GM19099 (cell line): ENCODE results near the gene FGD2.

ENCODE experiments used
- POLR2A ChIP-seq: IDR thresholded peaks from 3 replicates; pipeline ENCODE4 v1.6.1; 2011; ENCODE audit warnings: low read depth; ENCODE audit not compliant: insufficient read length; ENCODE audit errors: extremely low read depth

Gene FGD2, protein sequence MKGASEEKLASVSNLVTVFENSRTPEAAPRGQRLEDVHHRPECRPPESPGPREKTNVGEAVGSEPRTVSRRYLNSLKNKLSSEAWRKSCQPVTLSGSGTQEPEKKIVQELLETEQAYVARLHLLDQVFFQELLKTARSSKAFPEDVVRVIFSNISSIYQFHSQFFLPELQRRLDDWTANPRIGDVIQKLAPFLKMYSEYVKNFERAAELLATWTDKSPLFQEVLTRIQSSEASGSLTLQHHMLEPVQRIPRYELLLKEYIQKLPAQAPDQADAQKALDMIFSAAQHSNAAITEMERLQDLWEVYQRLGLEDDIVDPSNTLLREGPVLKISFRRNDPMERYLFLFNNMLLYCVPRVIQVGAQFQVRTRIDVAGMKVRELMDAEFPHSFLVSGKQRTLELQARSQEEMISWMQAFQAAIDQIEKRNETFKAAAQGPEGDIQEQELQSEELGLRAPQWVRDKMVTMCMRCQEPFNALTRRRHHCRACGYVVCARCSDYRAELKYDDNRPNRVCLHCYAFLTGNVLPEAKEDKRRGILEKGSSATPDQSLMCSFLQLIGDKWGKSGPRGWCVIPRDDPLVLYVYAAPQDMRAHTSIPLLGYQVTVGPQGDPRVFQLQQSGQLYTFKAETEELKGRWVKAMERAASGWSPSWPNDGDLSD

GRCh38 chr6:37005061-37005810, at the start of gene FGD2:
TSS of gene FGD2 (plus strand) at chr6:37005655. CDS start at chr6:37005818, 163 bp downstream.
- peak; percentile 76 for TF ChIP-seq POLR2A

- no peak for TF ChIP-seq POLR2A
Measured at GRCh38 chr6:36955671-36956445, 49.6 kb upstream of the FGD2 start.

DNA sequence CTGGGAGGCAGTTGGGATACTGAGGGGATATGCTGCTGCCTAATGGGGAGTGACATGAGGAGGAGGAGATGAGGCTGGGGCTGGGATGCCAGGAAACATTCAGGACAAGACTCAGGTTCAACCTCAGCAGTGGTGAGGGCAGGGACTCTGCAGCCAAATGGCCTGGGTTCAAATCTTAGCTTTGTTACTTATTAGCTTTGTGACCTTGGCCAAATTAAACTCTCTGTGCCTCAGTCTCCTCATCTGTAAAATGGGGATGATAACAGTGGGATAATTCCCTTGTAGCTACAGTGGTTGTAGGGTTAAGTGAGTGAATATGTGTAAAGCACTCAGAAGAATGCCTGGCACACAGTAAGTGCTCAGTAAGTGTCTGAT, 49.0 kb upstream of the FGD2 start:
- TF ChIP-seq POLR2A: no peak

GRCh38 chr6:36957773-36958271, 47.6 kb upstream of the FGD2 start:
- TF ChIP-seq POLR2A: no peak

- TF ChIP-seq POLR2A: no peak
Measured at GRCh38 chr6:36958775-36959554, 46.5 kb upstream of the FGD2 start.

- TF ChIP-seq POLR2A: no peak
Measured at GRCh38 chr6:36959555-36960250, 45.8 kb upstream of the FGD2 start.

- no peak for TF ChIP-seq POLR2A
Measured at GRCh38 chr6:36961441-36962435, 43.7 kb upstream of the FGD2 start.

DNA sequence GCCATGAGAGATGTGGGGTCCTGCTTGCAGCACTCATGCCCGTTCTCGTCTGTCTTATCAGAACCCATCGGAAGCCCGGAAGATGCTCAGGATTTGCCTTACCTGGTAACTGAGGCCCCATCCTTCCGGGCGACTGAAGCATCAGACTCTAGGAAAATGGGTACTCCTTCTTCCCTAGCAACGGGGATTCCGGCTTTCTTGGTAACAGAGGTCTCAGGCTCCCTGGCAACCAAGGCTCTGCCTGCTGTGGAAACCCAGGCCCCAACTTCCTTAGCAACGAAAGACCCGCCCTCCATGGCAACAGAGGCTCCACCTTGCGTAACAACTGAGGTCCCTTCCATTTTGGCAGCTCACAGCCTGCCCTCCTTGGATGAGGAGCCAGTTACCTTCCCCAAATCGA, 42.6 kb upstream of the FGD2 start:
- TF ChIP-seq POLR2A: no peak

DNA sequence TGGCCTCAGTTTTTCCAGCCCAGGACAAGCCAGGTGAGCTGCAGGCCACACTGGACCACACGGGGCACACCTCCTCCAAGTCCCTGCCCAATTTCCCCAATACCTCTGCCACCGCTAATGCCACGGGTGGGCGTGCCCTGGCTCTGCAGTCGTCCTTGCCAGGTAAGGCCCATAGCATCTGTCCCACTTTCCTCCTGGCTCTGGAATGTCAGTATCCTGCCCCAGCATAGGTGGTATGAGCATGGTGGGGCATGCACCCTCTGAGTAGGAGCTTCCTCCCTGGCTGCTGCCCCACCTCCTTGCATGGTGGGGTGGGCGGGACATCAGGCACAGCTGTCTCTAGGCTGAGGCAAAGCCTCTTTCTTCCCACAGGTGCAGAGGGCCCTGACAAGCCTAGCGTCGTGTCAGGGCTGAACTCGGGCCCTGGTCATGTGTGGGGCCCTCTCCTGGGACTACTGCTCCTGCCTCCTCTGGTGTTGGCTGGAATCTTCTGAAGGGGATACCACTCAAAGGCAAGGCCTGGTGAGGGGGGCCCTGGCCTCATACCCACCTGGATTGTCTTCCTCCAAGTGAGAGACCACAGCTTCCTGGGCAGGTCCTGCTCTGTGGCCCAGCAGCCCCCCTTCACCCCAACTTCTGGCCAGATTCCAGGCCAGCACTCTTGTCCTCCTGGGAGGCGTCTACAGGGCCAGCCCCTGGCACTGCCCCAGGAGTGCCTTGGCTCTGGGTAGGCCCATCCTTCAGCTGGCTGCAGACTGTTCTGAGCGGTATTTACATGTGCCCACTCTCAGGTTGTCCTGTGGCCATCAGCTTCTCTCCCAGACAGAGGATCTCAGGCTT, 41.8 kb upstream of the FGD2 start:
- no peak for TF ChIP-seq POLR2A

GRCh38 chr6:36964349-36964748, 41.1 kb upstream of the FGD2 start:
- TF ChIP-seq POLR2A: no peak

GRCh38 chr6:36964908-36965307, 40.5 kb upstream of the FGD2 start:
- no peak for TF ChIP-seq POLR2A
